GM19452 (cell line): ENCODE measurements around the gene ARMC3.

Experiments used
- ATAC-seq: cut with Tn5 transposase; IDR thresholded peaks from one replicate; pipeline ENCODE4 v1.9.1; 2021; ENCODE audit not compliant: unreplicated experiment

Gene ARMC3

DNA sequence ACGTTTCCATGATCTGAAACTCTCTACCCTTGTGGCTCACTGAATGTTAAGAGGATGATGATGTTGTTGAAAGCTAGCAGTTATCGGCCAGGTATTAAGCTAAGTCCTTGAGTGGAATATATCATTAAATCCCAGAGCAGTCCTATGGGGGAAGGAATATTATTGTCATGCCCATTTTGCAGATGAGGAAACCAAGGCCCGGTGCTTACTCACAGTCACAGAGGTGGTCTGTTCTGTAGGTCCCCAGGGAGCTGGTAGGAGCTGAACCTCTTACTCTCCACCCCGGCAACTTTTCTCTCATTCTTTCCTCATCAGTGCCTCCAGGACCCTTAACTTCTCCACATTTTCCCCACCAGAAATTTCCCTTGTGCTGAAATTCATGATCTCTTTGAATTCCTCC is 62.6 kb downstream of the ARMC3 start:
- no peak for ATAC-seq

DNA sequence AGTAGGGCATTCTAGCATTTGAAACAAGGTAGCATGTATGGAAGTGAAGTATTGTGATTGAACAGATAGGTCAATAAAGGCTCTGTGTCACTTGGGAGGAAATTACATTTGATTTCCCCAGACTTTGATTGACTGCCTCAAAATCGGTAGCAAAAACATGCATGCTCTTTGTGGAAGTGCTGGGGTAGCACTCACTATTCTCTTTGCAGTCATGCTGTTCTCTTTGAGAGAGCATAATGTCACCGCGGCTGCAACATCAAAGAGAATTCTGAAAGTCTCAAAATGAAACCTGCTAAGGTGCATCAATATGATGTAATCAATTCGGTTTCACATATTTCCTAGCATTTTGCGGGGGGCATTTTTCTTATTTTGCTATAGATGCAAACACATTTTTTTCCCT is 64.2 kb downstream of the ARMC3 start:
- ATAC-seq: no peak

DNA sequence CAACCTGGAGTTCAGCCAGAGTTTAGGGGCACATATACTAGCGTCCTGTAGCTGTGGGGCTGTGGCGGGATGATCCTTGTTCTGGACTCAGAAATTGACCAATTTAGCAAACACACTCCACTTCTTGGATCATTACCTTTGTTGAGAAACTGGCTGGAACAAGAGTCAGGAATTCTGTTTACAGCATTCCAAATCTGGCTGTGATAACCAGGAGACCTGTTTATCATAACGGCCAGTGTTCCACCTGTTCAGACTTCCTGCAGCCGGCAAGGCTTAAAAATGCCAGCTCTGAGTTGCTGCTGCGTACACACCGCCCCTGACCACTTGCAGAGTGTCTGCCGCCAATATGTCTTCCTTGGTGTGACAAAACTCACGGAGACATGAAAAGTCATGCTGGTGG is 64.8 kb downstream of the ARMC3 start:
- no peak for ATAC-seq

DNA sequence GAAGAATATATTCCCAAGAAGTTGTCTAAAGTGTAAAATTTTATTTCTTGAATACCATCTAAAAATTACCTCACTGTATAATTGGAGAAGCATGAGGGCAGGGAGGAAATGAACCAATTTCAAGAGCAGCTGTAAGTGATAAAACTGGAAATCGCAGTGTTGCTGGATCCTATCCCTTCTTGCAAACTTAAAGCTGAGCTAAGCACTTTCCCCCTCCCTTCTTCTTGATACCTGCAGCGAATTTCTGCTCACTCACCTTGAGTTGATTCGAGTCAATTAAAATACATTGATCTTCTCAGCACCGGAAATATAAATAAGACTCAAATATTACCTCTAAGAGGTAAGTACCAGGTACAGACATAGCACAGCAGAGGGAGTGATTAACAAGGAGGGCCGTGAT is 65.5 kb downstream of the ARMC3 start:
- no peak for ATAC-seq

DNA sequence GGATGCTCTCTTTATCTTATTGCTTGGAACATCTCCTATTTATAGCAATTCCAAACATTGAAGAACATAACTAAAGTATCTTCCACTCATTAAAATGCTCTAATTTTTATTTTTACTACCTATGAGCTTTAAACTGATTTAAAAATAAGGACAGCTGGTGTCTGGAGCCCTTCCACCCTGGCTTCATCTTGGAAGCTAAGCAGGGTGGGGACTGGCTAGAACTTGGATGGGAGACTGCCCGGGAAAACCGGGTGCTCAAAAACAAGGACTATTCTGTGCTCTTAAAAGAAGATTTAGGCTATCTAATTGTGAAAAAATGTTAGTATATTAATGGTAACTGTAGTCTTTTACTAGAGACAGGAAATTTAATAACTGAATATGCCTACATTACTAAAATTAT is 69.2 kb downstream of the ARMC3 start:
- ATAC-seq: no peak

DNA sequence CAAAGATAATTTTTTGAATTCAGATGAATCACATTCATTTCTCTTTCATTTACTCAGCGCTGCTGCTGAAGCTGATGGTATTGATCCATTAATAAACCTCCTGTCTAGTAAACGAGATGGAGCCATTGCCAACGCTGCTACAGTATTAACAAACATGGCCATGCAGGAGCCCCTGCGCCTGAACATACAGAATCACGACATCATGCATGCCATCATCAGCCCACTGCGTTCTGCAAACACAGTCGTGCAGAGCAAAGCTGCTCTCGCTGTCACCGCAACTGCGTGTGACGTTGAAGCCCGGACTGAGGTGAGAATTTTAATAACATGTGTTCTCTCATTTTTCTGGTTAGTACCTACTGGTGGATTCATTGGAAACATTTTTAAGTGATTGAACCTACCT is 70.2 kb downstream of the ARMC3 start:
- ATAC-seq: no peak

DNA sequence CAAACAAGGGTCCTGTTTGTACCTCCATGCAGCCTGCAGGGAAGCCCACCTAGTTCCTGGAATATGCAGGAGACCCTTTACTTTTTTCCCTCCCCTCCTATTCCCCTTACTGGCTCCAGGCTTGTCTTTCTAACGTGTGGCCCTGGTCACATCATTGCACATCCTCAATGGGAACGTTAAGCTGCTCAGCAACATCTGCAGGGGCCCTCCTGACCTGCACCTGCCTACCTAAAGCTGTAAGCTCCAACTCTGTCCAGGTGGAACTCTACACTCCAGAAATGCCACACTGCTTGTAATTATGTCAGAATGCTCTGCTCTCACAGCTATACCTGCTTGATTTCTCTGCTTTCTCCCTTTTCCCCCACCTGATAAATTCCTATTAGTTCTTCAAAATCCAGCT is 72.1 kb downstream of the ARMC3 start:
- ATAC-seq: no peak

DNA sequence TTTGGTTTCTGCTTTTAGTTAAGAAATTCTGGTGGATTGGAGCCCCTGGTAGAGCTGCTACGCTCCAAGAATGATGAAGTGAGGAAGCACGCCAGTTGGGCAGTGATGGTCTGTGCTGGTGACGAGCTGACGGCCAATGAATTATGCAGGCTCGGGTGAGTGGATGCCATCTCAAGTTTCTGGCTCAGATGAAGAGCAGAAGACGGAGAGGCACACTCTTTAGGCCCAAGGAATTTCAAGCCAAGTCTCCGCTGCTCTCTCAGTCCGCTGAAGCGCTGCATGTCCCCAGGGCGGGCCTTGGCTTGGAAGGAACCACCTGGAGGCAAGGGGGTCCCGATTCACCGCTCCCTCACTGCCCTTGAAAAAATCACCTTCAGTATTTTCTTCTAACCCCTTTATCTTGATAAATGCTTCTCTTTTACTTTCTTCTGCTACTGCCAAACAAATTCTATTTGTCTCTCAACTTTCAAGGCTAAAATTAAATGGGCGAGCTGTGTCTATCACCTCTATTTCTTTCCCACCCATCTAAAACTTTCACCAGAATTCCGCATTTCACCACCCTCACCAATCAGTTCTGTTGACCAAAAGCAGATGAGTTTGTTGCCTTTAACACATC is 74.2 kb downstream of the ARMC3 start:
- no peak for ATAC-seq

DNA sequence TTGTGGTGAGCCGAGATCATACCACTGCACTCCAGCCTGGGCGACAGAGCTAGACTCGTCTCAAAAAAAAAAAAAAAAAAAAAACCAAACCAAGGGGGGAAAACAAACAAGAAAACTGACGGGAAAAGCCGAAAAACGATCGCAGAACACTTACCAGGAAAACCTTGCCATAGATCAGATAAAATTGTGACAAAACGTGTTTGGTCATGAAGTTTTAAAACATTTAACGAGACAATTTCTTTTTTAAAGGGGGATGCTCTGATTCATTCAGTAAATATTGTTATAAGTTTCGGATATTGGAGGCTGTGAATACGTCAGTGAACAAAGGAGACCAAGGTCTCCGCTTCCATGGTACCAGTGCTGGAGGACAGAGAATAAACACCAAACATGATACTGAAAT is 77.3 kb downstream of the ARMC3 start:
- no peak for ATAC-seq

DNA sequence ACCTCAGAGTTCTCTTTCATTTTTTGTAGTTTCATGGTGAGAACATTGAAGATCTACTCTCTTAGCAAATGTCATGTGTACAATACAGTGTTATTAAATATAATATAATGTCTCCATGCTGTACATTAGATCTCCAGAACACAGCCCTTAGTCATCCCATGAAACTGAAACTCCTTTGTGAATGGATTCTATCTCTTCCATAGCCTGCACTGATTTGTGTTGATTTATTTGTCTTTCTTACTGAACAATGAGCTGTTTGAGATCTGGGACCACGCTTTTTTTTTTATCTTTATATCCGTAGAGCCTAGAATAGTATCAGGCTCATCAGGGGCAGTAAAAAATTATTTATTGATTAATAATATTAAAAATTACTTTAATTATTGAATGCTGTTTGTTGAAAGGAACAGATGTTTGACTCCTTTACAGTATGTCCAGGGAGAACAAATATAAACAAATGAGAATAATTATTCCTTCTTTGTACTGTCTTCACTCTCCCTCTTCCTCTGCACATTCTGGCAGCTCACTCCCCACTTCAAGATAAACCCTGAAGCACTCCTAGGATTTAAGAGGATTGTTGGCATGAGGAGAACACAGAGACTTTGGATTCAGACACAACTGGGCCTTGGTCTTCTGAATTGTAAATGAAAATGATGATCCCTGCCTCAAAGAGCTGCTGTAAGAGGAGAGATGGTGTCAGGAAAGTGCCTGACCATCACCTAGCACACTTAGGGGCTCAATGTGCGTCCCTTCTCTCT is 85.9 kb downstream of the ARMC3 start:
- ATAC-seq: no peak

DNA sequence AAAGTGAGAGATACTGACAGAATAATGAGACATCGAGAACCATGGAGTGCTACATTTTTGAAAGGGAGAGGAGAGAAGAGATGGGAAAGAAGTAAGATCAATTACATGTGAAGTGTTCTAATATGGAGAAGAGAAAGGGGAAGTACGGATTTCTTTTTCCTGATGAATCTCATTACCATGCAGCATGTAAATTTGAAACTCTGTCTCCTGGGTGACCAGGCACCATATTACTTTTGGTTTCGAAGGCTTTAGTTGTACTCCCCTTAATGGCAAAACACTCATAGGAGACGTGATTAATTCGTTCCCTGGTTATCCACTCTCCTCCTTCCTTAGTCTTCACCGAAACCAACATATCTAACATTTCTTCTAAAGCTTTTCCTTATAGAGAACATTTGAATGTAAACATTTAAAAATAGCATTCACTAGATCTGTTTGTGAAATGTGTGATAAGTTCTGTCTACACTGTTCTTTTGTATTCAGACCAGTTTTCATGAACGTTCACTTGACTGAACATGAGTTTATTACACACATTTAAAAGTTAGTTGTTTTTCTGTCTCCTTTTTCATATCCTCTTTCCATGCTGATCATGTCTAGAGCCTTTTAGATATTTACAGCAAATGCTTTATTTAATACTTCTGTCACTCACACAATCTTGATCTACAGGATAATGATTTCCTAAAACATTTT is 87.3 kb downstream of the ARMC3 start:
- ATAC-seq: peak; percentile 98

DNA sequence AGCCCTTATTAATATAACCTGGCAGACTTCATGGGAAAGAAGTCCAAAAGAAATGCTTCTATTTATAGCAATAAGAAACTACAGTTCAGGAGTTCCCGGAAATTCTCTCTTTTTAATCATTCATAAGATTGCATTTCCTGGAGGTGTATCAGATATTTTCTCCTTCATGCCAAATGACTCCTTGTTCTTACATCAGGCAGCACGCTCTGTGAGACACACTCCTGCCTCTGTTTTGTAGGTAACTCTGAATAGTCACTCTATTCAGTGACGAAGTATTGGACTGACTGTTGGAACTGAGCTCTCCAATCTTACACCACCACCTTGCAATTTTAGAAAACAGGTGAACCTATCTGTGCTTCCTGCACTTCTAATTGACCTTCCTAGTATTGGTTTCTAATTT is 88.8 kb downstream of the ARMC3 start:
- no peak for ATAC-seq

DNA sequence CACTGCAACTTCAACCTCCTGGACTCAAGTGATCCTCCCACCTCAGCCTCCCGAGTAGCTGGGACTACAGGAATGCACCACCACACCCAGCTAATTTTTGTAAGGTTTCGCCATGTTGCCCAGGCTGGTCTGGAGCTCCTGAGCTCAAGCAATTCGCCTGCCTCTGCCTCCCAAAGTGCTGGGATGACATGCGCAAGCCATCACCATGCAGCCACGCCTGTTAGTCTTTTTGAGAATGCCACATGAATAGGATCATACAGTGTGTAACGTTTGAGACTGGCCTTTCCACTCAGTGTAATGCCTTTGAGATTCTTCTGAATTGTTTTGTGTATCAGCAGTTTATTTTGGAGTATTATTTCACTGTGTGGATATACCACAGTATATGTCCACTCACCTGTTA is 91.8 kb downstream of the ARMC3 start:
- no peak for ATAC-seq

DNA sequence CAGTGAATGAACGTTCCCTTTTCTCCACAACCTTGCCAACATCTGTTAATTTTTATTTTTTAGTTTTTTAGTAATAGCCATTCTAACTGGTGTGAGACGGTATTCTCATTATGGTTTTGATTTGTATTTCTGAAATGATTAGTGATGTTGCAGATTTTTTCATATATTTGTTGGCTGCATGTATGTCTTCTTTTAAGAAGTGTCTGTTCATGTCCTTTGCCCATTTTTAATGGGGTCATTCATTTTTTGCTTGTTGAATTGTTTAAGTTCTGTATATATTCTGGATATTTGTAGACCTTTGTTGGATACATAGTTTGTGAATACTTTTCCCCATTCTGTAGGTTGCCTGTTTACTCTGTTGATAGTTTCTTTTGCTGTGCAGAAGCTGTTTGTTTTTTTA is 93.6 kb downstream of the ARMC3 start:
- ATAC-seq: no peak

DNA sequence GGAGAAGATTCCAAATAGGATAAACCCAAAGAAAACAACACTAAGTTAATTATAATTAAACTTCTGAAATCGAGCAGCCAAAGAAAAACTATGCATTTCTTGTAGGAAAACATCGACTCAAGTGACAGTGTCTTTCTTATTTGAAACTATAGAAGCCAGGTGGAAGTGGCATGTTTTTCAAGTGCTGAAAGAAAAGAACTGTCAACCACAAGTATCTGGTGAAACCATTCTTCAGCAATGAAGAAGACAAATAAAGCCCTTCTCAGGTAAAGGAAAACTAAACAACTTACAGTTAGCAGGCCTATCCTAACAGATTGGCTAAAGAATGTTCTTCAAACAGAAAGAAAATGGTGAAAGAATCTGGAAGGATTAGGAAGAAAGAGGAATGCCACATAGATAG is 96.1 kb downstream of the ARMC3 start:
- no peak for ATAC-seq

DNA sequence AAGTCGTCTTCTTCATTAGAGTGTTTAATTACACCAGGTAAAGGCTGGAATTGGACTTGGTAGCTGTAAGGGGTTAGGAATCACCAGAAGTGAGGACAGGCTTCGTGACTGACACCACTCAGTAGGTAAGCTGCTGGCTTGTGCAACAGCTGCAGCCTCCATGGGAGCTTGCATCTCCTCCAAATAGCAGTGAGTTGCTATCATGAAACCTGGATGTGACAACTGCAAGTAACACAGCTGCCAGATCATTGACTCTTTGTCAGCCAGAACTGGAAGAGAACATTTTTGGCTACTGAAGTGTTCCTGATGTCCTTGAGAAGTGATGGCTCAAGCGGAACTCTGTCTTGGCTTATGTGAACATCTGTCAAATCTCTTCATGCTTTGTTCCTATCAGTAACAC is 103.5 kb downstream of the ARMC3 start:
- no peak for ATAC-seq

DNA sequence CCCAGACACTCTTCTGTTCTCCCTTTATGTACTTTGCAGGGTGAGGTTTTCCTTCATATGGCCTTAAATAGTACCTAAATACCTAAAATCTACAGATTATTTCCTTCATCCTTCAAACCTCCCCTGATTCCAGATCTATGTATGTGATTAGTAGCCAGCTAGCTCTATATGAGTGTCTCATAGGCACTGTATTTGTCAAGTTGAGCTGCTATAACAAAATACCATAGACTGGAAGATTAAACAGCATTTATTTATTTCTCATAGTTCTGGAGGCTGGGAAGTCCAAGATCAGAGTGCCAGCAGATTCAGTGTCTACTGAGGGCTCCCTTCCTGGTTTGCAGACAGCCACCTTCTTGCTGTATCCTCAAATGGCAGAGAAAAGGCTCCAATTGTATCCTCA is 106.9 kb downstream of the ARMC3 start:
- ATAC-seq: no peak

DNA sequence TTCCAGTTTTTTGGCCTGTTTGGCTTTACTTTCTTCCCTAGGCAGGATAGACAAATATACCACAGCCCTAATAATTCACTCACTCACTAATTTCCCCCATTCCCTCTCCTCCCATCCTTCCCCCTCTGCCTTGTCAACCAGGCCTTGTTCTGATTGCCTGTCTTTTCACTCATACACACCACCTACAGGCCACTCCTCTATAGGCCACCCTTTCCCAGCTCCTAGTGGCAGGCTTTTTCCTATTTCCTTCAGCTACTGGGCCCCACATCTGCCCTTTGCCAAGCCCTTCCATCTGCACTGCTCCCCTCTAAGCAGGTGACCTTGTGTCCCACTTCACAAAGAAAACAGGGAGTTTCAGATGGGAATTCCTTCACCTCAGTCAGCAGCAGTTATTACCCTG is 107.7 kb downstream of the ARMC3 start:
- no peak for ATAC-seq

DNA sequence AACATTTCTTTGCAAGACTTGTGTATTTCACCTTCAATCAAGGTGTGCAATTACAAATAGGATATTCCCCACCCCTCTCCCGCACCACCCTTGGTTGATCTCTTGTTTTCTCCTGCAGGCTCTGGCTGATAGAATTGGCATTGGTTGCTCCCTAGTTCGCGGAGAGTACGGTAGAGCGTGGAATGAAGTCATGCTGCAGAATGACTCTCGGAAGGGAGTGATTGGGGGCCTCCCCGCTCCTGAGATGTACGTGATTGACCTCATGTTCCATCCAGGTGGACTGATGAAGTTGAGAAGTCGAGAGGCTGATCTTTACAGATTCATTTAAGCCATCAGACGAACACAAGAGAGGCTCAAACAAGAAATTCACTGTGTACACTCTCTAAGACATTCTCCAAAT is 109.3 kb downstream of the ARMC3 start:
- ATAC-seq: no peak

DNA sequence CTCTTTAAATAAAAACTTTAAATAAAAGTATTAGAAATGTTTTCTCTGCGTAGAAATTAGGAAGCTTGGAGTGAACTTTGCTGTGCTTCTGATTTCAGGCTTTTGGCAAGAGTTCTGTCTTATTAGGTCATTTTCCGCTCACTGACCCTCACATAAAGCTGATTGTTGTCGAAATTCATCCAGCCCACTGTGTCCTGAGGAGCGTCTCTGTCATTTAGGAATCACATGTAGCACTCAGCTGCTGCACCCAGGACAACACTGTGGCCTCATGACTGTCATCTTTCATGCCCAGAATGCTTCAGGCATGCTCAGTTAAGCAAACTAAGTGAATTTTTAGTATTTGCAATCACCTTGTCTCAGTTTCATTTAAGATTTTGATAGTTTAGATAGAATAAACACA is 109.7 kb downstream of the ARMC3 start:
- ATAC-seq: no peak

DNA sequence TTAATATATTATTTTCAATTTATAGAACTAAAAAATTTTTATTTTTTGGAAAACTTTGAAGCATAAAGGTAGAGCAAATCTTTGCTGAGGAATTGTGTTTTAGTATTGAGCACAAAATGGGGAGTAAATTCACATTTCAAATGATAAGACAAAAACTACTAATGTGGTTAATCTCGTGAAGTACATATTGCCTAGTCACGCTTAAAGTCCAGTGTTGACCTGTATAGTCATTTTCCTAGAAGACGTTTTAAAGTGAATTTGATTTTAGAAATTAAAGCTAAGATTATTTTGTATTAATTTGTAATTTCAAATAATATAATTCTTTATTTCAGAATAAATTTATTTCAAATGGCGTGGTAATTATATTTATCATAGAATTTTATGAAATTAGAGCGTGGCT is 110.3 kb downstream of the ARMC3 start:
- ATAC-seq: no peak

DNA sequence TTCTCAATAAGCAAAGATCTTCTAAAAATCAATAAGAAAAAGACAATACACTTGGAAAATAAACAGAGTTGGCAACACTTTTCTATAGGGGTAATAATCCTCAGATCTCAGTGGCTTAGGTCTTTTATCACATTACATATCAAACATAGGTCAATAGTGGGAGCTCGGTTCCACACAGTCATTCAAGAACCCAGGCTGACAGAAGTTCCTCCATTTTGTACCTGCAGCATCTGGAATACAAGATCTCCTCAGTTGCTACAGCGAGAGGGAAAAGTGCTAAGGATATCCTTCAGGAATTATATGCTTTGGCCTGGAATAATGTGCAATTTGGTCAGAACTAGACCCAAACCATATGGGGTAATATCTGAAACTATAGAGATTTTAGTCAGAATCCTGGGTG is 112.1 kb downstream of the ARMC3 start:
- no peak for ATAC-seq

DNA sequence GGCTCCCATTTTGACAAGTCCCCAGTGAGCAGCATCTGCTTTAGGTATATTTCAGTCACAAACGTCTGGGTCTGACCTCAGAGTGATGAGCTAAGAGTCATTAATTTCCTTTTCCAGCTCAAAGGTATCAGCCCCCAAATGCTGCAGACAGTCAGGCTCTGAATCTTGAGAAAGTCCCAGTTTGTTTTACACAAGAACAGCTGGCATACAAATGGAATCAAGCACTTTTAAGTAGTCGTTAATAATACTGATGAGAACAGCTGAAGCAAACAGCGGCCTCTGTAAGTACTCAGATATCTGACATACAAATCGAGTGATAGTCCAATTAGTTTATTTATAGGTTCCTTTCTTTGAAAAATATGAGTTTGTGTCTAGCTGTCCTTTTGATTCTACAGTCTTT is 118.2 kb downstream of the ARMC3 start:
- ATAC-seq: no peak
